DMS153 treated with DMSO at 0.1 percent for 48 hours (cell line): ENCODE data around the gene CACNA2D3.
"Not testable (repeated sequence)": the region's sequence is repeated elsewhere in the genome, so short reads cannot be mapped to it uniquely, and the experiment has no call there.

ENCODE experiments used
- DNase-seq: peaks from one replicate; lab custom pipeline; 2025; ENCODE audit not compliant: unreplicated experiment; lab: John Stamatoyannopoulos, UW

Gene CACNA2D3

GRCh38 chr3:54970895-54971294 lies 848.5 kb downstream of the CACNA2D3 start:
- DNase-seq, result no peak

- no peak for DNase-seq
Measured at GRCh38 chr3:54977439-54977838, 855.1 kb downstream of the CACNA2D3 start.

GRCh38 chr3:54977946-54978345 lies 855.6 kb downstream of the CACNA2D3 start:
- DNase-seq, result not testable (repeated sequence)

GRCh38 chr3:54982807-54983206 lies 860.5 kb downstream of the CACNA2D3 start:
- DNase-seq, result no peak

GRCh38 chr3:54983266-54984099 lies 861.1 kb downstream of the CACNA2D3 start:
- DNase-seq, result no peak

GRCh38 chr3:54985856-54986255 lies 863.5 kb downstream of the CACNA2D3 start:
- no peak for DNase-seq

- DNase-seq, result no peak
Measured at GRCh38 chr3:54986294-54986693, 863.9 kb downstream of the CACNA2D3 start.

- DNase-seq, result peak; percentile 2
Measured at GRCh38 chr3:54987719-54988118, 865.4 kb downstream of the CACNA2D3 start.

- no peak for DNase-seq
Measured at GRCh38 chr3:54988302-54988837, 866.0 kb downstream of the CACNA2D3 start.

- DNase-seq, result no peak
Measured at GRCh38 chr3:54988838-54989630, 866.7 kb downstream of the CACNA2D3 start.

GRCh38 chr3:54994111-54994513 lies 871.8 kb downstream of the CACNA2D3 start:
- no peak for DNase-seq

- DNase-seq, result no peak
Measured at GRCh38 chr3:54999159-54999558, 876.8 kb downstream of the CACNA2D3 start.

- no peak for DNase-seq
Measured at GRCh38 chr3:54999811-55000210, 877.5 kb downstream of the CACNA2D3 start.

GRCh38 chr3:55000546-55000945 lies 878.2 kb downstream of the CACNA2D3 start:
- DNase-seq, result no peak

GRCh38 chr3:55000953-55001352 lies 878.6 kb downstream of the CACNA2D3 start:
- DNase-seq, result no peak

GRCh38 chr3:55002416-55002930 lies 880.1 kb downstream of the CACNA2D3 start:
- DNase-seq, result no peak

- DNase-seq, result no peak
Measured at GRCh38 chr3:55006244-55006676, 883.9 kb downstream of the CACNA2D3 start.

- DNase-seq, result no peak
Measured at GRCh38 chr3:55007971-55008370, 885.6 kb downstream of the CACNA2D3 start.

GRCh38 chr3:55009372-55009771 lies 887.0 kb downstream of the CACNA2D3 start:
- DNase-seq, result no peak

GRCh38 chr3:55012091-55012490 lies 889.7 kb downstream of the CACNA2D3 start:
- DNase-seq, result no peak

GRCh38 chr3:55013145-55013925 lies 891.0 kb downstream of the CACNA2D3 start:
- no peak for DNase-seq
